Vagina (tissue), 2 donors: ENCODE results near the gene PRR13.
"Not testable (repeated sequence)": the region's sequence is repeated elsewhere in the genome, so short reads cannot be mapped to it uniquely, and the experiment has no call there.

Source experiments
- POLR2A ChIP-seq, 2 donors: fragments of 450-650 bp; IDR thresholded peaks; one replicate each; pipeline ENCODE4 v1.6.1; 2017; ENCODE audit warnings: antibody characterized with exemption in 2 of 2, mild to moderate bottlenecking in 2 of 2, moderate library complexity in 2 of 2
- TF ChIP-seq, protein P1 (sequence below), 3 experiments: fragments of 450-650 bp in 2 of 3; fragments of 200-600 bp in 1 of 3; sonication (generic) in 1 of 3; IDR thresholded peaks; one replicate each; pipeline ENCODE4 v1.5.1; 2017 to 2019; ENCODE audit warnings: antibody characterized with exemption in 3 of 3, mild to moderate bottlenecking in 2 of 3, moderate library complexity in 2 of 3

DNA sequence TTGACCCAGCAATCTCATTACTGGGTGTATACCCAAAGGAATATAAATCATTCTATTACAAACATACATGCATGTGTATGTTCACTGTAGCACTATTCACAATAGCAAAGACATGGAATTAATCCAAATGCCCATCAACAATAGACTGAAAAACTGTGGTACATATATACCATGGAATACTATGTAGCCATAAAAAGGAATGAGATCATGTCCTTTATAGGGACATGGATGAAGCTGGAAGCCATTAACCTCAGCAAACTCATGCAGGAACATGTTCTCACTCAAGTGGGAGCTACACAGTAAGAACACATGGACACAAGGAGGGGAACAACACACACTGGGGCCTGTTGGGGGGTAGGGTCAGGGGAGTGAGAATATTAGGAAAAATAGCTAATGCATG is 2.0 kb upstream of the PRR13 start:
- TF ChIP-seq POLR2A (IDR thresholded peaks at IDR 0.05), result not testable (repeated sequence)
- TF ChIP-seq, protein P1, sequence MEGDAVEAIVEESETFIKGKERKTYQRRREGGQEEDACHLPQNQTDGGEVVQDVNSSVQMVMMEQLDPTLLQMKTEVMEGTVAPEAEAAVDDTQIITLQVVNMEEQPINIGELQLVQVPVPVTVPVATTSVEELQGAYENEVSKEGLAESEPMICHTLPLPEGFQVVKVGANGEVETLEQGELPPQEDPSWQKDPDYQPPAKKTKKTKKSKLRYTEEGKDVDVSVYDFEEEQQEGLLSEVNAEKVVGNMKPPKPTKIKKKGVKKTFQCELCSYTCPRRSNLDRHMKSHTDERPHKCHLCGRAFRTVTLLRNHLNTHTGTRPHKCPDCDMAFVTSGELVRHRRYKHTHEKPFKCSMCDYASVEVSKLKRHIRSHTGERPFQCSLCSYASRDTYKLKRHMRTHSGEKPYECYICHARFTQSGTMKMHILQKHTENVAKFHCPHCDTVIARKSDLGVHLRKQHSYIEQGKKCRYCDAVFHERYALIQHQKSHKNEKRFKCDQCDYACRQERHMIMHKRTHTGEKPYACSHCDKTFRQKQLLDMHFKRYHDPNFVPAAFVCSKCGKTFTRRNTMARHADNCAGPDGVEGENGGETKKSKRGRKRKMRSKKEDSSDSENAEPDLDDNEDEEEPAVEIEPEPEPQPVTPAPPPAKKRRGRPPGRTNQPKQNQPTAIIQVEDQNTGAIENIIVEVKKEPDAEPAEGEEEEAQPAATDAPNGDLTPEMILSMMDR (IDR thresholded peaks at IDR 0.05), result not testable (repeated sequence)
